Measurements from ENCODE around the gene NTHL1. TPM values are rescaled to one million over a fixed set of nuclear protein-coding genes. Genes with fewer than 3 reads are reported as not detected.

The NTHL1 gene
- total RNA-seq, 4 donors from 2014 or later: 18.8 to 58.4 (median 27.6) TPM

DNA sequence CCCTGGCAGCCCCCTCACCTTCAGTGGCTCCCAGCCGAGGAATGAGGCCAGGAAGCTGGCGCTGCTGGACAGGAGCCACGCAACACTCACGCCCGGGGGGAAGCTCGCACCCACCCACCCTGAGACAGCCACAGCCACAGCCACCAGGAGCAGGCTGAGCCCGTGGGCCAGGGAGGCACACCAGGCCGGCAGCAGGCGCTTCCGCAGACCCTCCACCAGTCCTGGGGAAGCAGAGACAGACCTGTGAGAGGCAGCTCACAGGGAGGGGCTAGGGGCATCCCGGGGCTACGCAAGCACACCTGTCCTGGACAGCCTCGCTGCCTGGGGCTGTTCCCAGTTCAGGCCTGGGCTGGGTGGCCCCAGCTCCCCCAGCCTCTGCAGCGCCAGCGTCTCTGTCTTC is 46.2 kb upstream of the NTHL1 start:
- no peaks in the 10 kb centered on the region for H3K36me3 ChIP-seq
- H3K27ac ChIP-seq: no peak overlapping the region
- no peaks in the 10 kb centered on the region for H3K27me3 ChIP-seq
- TF ChIP-seq POLR2A (IDR thresholded peaks at IDR 0.05): no peak
- TF ChIP-seq, protein P1, sequence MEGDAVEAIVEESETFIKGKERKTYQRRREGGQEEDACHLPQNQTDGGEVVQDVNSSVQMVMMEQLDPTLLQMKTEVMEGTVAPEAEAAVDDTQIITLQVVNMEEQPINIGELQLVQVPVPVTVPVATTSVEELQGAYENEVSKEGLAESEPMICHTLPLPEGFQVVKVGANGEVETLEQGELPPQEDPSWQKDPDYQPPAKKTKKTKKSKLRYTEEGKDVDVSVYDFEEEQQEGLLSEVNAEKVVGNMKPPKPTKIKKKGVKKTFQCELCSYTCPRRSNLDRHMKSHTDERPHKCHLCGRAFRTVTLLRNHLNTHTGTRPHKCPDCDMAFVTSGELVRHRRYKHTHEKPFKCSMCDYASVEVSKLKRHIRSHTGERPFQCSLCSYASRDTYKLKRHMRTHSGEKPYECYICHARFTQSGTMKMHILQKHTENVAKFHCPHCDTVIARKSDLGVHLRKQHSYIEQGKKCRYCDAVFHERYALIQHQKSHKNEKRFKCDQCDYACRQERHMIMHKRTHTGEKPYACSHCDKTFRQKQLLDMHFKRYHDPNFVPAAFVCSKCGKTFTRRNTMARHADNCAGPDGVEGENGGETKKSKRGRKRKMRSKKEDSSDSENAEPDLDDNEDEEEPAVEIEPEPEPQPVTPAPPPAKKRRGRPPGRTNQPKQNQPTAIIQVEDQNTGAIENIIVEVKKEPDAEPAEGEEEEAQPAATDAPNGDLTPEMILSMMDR (IDR thresholded peaks at IDR 0.05): no peak
- DNase-seq: no peak
- H3K9me3 ChIP-seq: no peaks in the 10 kb centered on the region
- no peak overlapping the region for H3K4me3 ChIP-seq
- intact Hi-C loops (cut with DNase I; ENCODE audit: low total_unique reads): no loop called here
- H3K4me1 ChIP-seq: no peaks in the 10 kb centered on the region

DNA sequence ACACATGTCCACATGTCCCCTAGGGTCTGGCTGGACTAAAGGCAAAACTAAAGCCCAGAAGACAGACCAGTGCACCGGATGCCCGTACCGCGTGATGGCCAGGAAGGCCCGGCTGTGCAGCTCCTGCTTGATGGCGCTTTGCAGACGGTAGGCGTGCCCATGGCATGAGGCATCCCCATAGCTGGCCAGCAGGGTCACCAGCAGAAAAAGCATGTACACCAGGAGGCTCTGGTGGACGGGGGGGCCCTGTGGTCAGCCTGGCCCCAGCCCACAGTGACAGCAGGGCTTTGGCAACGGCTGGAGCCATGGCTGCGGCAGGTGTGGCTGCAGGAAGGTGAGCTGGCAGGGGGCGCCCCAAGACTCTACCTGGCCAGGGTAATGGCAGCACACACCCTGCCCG is 45.2 kb upstream of the NTHL1 start:
- Histone ChIP-seq H3K4me1 (no peaks in the 10 kb centered on the region), H3K27me3 (no peaks in the 10 kb centered on the region), H3K36me3 (no peaks in the 10 kb centered on the region), H3K9me3 (no peaks in the 10 kb centered on the region), H3K4me3 (no peak overlapping the region), H3K27ac (no peak overlapping the region)
- TF ChIP-seq POLR2A (IDR thresholded peaks at IDR 0.05): no peak
- TF ChIP-seq, protein P1 (IDR thresholded peaks at IDR 0.05): no peak
- no peak for DNase-seq
- intact Hi-C loops (cut with DNase I; ENCODE audit: low total_unique reads): no loop called here

DNA sequence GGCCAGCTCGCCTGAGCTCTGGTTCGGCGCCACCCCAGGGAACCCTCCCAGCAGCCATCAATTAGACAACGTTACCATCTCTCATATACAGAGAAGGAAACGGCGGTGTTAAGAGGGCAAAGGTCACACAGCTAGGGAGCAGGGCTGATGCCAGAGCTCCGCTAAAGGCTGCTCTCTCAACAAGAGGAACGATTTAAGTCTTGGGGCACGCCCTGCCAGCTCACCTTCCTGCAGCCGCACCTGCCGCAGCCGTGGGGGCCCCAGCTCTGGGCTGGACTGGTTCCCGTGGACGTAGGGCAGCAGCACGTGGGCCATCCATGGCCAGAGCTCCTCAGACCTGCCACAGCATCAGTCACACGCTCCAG is 44.6 kb upstream of the NTHL1 start:
- DNase-seq: no peak
- Histone ChIP-seq H3K4me1 (no peaks in the 10 kb centered on the region), H3K36me3 (no peaks in the 10 kb centered on the region), H3K27me3 (no peaks in the 10 kb centered on the region), H3K27ac (no peak overlapping the region), H3K9me3 (no peaks in the 10 kb centered on the region), H3K4me3 (no peak overlapping the region)
- no peak for TF ChIP-seq POLR2A (IDR thresholded peaks at IDR 0.05)
- TF ChIP-seq, protein P1 (IDR thresholded peaks at IDR 0.05): no peak
- intact Hi-C loops (cut with DNase I; ENCODE audit: low total_unique reads): no loop called here

DNA sequence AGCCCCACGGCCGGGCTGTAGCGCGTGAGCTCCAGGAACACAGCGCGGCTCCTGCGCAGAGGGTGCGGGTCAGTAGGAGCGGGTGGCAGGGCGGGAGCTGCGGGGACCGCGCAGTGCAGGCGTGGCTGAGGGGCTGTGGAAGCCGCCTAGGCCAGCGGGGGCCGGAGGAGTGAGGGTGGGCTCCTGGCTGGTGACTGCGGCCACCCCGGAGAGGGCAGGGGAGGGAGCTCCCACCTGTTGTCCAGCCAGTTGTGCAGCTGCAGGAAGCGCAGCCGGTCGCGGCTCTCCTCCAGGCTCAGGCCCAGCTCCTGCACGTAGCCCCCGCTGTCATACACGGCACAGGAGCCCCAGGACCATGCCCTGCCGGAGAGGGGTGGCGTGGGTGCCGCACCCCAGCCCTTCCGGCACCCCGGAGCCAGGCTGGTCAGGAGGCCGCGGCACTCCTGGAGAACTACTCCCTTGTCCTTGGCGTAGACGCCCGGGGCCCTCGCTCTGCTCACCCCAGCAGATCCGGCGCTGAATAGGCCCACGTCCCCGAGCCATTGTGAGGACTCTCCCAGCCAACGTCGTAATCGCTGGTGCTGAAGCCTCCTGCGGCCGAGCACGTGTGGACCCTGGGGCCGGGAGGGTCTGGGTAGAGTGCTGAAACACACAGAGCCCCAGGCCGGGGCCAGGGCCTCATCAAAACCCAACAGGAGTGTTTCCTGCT is 44.1 kb upstream of the NTHL1 start:
- peak overlapping the region in 1 of 2 donors; percentile 44 for H3K27ac ChIP-seq
- no peak overlapping the region for H3K4me3 ChIP-seq
- H3K27me3 ChIP-seq: no peaks in the 10 kb centered on the region
- TF ChIP-seq, protein P1 (IDR thresholded peaks at IDR 0.05): no peak
- no peak for TF ChIP-seq POLR2A (IDR thresholded peaks at IDR 0.05)
- no peaks in the 10 kb centered on the region for H3K36me3 ChIP-seq
- intact Hi-C loops (cut with DNase I; ENCODE audit: low total_unique reads): no loop called here
- DNase-seq: no peak
- H3K9me3 ChIP-seq: no peaks in the 10 kb centered on the region
- no peaks in the 10 kb centered on the region for H3K4me1 ChIP-seq

DNA sequence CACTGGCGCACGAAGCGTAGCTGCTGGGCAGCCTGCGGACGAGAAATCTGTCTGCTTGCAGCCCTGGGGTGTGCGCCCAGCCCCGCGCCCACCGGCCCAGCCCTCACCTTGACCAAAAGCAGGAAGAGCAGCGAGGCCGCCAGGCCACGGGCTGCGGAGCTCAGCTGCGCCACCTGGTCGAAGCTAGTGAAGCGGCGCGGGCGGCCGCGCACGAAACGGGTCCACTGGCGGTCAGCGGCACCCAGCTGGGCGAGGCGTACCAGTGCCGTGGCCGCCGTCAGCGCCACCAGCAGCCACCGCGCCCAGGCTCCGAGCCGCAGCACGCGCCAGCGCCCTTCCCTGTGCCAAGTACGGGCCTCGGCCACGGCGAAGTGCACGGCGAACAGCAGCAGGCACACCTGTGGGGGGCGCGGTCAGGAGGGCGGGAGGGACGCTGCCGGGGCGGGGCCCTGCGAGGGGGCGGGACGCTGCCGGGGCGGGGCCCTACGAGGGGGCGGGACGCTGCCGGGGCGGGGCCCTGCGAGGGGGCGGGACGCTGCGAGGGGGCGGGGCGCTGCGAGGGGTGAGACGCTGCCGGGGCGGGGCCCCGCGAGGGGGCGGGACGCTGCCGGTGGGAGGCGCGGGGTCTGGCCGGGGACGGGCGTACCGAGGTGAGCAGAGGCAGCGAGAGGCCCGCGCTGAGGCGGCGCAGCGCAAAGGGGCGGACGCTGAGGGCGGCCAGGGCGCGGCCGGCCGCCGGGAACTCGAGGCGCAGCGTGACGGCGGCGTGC is 43.3 kb upstream of the NTHL1 start:
- Histone ChIP-seq H3K27ac (peak overlapping the region in 1 of 2 donors; percentile 44), H3K27me3 (no peaks in the 10 kb centered on the region), H3K9me3 (no peaks in the 10 kb centered on the region), H3K4me3 (no peak overlapping the region), H3K36me3 (no peaks in the 10 kb centered on the region), H3K4me1 (no peaks in the 10 kb centered on the region)
- TF ChIP-seq POLR2A (IDR thresholded peaks at IDR 0.05): peak in 1 of 2 donors; percentile 28
- TF ChIP-seq, protein P1 (IDR thresholded peaks at IDR 0.05): peak in 1 of 4 experiments; percentile 21
- intact Hi-C loops (cut with DNase I; ENCODE audit: low total_unique reads): no loop called here
- no peak for DNase-seq
